Thyroid gland (tissue), 4 donors: ENCODE measurements around the gene PSMB11. TPM values are rescaled to one million over a fixed set of nuclear protein-coding genes. Genes with fewer than 3 reads are reported as not detected.

ENCODE experiments used
- DNase-seq, 2 donors: peaks; one replicate each; pipeline ENCODE4 v3.0.0-alpha.2; 2019
- H3K27ac ChIP-seq, 3 donors: fragments of 200-600 bp; sonication (generic); 1 replicate in 2 of 3; 2 replicates in 1 of 3; pipeline ENCODE4 v1.5.1; 2016 to 2019; ENCODE audit warnings: mild to moderate bottlenecking in 1 of 3, moderate library complexity in 1 of 3
- H3K27me3 ChIP-seq: fragments of 200-600 bp; sonication (generic); one replicate; pipeline ENCODE4 v1.5.1; 2019
- H3K36me3 ChIP-seq, 2 donors: fragments of 200-600 bp; sonication (generic); one replicate each; pipeline ENCODE4 v1.5.1; 2016 to 2019
- H3K4me1 ChIP-seq, 2 donors: fragments of 200-600 bp; sonication (generic); one replicate each; pipeline ENCODE4 v1.5.1; 2017 to 2019
- H3K4me3 ChIP-seq, 3 donors: fragments of 200-600 bp; sonication (generic); replicated peaks in 1 of 3; 1 replicate in 2 of 3; 2 replicates in 1 of 3; pipeline ENCODE4 v1.5.1; 2016; ENCODE audit warnings: mild to moderate bottlenecking in 1 of 3
- H3K9me3 ChIP-seq: fragments of 200-600 bp; sonication (generic); one replicate; pipeline ENCODE4 v1.5.1; 2017
- POLR2A ChIP-seq, 2 donors: fragments of 450-650 bp; IDR thresholded peaks; one replicate each; pipeline ENCODE4 v1.6.1; 2017; ENCODE audit warnings: antibody characterized with exemption in 2 of 2, mild to moderate bottlenecking in 2 of 2, moderate library complexity in 1 of 2
- WGBS, 2 donors: methylation state at CpG; one replicate each; pipeline ENCODE4 v1.1.5; 2017; 5-methylcytosine and 5-hydroxymethylcytosine counted together
- intact Hi-C: fragments of 100-400 bp; cut with DNase I; formaldehyde crosslinking; loops from one replicate; pipeline ENCODE4 v1.15.1; 2023
- total RNA-seq, 4 donors: library from RNA; depleted of rRNA; stranded (reverse); fragments of >200 nt; gene quantifications; one replicate each; pipeline ENCODE4 v1.2.3, GENCODE V29; 2016
- TF ChIP-seq, protein P1 (sequence below), 6 experiments: fragments of 200-600 bp in 3 of 6; fragments of 450-650 bp in 3 of 6; sonication (generic) in 3 of 6; IDR thresholded peaks; one replicate each; pipeline ENCODE4 v1.5.1; 2016 to 2019; ENCODE audit warnings: antibody characterized with exemption in 6 of 6, mild to moderate bottlenecking in 2 of 6, inconsistent platforms in 1 of 6, moderate library complexity in 1 of 6

The PSMB11 gene, protein sequence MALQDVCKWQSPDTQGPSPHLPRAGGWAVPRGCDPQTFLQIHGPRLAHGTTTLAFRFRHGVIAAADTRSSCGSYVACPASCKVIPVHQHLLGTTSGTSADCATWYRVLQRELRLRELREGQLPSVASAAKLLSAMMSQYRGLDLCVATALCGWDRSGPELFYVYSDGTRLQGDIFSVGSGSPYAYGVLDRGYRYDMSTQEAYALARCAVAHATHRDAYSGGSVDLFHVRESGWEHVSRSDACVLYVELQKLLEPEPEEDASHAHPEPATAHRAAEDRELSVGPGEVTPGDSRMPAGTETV
- not detected for total RNA-seq

DNA sequence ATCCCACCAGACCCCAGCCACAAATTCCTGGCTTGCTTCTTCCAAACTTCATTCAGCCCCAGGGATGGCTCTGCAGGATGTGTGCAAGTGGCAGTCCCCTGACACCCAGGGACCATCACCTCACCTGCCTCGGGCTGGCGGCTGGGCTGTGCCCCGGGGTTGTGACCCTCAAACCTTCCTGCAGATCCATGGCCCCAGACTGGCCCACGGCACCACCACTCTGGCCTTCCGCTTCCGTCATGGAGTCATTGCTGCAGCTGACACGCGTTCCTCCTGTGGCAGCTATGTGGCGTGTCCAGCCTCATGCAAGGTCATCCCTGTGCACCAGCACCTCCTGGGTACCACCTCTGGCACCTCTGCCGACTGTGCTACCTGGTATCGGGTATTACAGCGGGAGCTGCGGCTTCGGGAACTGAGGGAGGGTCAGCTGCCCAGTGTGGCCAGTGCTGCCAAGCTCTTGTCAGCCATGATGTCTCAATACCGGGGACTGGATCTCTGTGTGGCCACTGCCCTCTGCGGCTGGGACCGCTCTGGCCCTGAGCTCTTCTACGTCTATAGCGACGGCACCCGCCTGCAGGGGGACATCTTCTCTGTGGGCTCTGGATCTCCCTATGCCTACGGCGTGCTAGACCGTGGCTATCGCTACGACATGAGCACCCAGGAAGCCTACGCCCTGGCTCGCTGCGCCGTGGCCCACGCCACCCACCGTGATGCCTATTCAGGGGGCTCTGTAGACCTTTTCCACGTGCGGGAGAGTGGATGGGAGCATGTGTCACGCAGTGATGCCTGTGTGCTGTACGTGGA is at the start of gene PSMB11:
Gene PSMB11, plus strand, starts transcription at position 51 of the 804 bp plus-strand sequence. Its CDS starts 14 bp downstream, at position 65.
- no peaks in the 10 kb centered on the region for H3K27me3 ChIP-seq
- H3K4me3 ChIP-seq, result no peak within 1 kb of the TSS
- intact Hi-C loops, result no loop called here
- WGBS, 2 donors, result 96% methylated on average over 17 to 31 of the region's 36 CpGs
- H3K4me1 ChIP-seq, result no peaks in the 10 kb centered on the region
- no peak for DNase-seq
- no peaks in the 10 kb centered on the region for H3K36me3 ChIP-seq
- H3K27ac ChIP-seq, result no peak within 1 kb of the TSS
- H3K9me3 ChIP-seq, result no peaks in the 10 kb centered on the region
- no peak for TF ChIP-seq POLR2A (IDR thresholded peaks at IDR 0.05)
- TF ChIP-seq, protein P1, sequence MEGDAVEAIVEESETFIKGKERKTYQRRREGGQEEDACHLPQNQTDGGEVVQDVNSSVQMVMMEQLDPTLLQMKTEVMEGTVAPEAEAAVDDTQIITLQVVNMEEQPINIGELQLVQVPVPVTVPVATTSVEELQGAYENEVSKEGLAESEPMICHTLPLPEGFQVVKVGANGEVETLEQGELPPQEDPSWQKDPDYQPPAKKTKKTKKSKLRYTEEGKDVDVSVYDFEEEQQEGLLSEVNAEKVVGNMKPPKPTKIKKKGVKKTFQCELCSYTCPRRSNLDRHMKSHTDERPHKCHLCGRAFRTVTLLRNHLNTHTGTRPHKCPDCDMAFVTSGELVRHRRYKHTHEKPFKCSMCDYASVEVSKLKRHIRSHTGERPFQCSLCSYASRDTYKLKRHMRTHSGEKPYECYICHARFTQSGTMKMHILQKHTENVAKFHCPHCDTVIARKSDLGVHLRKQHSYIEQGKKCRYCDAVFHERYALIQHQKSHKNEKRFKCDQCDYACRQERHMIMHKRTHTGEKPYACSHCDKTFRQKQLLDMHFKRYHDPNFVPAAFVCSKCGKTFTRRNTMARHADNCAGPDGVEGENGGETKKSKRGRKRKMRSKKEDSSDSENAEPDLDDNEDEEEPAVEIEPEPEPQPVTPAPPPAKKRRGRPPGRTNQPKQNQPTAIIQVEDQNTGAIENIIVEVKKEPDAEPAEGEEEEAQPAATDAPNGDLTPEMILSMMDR (IDR thresholded peaks at IDR 0.05), result no peak

DNA sequence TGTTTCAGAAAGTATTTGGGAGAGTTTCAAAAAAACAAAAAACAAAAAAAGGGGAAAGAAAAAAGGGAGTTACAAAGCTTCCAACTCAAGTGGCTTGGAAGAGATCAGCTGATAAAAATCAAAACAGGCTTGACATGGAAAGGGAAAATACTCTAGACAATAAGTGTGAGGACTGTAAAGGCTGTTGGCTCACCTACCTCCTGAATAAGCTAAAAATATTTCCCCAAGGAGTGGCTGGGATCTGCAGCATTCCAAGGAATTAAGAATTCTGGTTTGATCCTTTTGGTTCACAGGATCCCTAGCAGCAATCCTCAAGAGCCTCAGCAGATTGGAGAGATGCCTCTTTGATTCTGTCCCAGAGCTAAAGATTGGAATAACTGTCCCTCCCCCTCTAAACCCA is 48.5 kb upstream of the PSMB11 start:
- no peaks in the 10 kb centered on the region for H3K36me3 ChIP-seq
- no peaks in the 10 kb centered on the region for H3K9me3 ChIP-seq
- intact Hi-C loops, result no loop called here
- no peak for DNase-seq
- peaks cover 21 to 28% of the 10 kb centered on the region in 2 donors for H3K4me1 ChIP-seq
- no peak overlapping the region for H3K4me3 ChIP-seq
- H3K27ac ChIP-seq, result peak overlapping the region; percentile 73 to 81 (median 76)
- no peaks in the 10 kb centered on the region for H3K27me3 ChIP-seq
- no peak for TF ChIP-seq POLR2A (IDR thresholded peaks at IDR 0.05)
- TF ChIP-seq, protein P1 (IDR thresholded peaks at IDR 0.05), result no peak

DNA sequence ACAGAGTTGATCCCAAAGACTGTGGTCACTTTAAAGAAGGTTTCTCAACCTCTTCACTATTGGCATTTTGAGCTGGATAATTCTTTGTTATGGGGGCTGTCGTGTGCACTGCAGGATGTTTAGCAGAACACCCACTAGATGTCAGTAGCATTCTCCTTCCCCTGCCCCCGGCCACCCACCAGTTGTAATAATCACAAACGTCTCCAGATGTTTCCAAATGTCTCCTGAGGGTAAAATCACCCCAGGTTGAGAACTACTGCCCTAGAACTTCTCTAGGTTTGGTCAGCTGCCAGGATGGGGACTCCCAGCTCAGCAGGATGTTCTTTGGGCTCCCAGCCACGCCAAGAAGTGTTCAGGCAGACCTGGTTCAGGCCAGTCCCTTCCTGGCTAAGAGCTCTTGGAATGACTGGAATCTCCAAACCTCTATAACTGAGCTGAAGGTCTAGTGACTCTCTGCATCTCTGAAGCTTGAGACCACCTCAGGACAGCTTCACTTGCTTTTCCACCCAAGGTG is 47.2 kb upstream of the PSMB11 start:
- DNase-seq, result peak; percentile 94 to 96
- no peak for TF ChIP-seq POLR2A (IDR thresholded peaks at IDR 0.05)
- TF ChIP-seq, protein P1 (IDR thresholded peaks at IDR 0.05), result peak in 5 of 6 experiments; percentile 8 to 37 (median 31)
- WGBS, 2 donors, result 3 to 11% methylated on average over 4 of the region's 4 CpGs
- Histone ChIP-seq H3K27me3 (no peaks in the 10 kb centered on the region), H3K4me1 (peaks cover 21 to 28% of the 10 kb centered on the region in 2 donors), H3K4me3 (no peak overlapping the region), H3K36me3 (no peaks in the 10 kb centered on the region), H3K27ac (peak overlapping the region; percentile 73 to 81 (median 76)), H3K9me3 (no peaks in the 10 kb centered on the region)
- intact Hi-C loops, result no loop called here

DNA sequence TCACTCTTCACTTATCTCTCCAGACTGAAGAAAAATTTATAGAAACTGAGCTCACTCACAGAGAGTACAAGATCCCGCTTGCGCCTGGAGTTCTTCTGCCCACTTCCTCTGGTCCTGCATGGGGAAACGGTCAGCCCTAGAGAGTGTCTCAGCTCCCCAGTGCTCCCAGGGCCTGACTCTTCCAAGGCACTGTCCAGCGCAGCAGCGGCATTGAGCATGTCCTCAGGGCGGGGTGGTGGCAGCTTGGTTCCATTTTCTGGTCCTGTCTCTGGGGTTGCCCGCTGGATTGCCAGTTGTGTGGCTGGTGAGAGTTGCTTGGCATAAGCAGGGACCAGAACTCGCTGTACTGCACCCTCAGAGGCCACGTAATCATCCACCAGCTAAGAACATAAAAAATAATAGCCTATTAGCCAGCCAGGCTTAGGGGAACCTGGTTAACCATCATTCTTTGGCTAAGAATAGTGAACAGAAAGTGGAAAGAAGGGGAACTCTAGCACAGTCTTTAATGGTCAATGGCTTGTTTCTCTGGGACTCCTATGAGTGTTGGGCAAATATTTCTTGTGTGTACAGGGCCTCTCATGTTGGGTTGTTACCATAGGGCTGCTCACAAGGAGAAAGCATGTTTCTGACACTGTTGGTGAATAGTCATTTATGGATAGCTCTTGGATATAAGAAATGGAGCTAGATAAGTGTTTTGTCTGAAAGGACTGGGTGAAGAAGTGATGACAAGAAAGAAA is 46.0 kb upstream of the PSMB11 start:
- WGBS, 2 donors, result 92 to 95% methylated on average over 9 of the region's 9 CpGs

More for the DNA sequence above, 46.0 kb upstream of the PSMB11 start:
- Histone ChIP-seq H3K4me1 (peaks cover 21 to 28% of the 10 kb centered on the region in 2 donors), H3K36me3 (no peaks in the 10 kb centered on the region), H3K27me3 (no peaks in the 10 kb centered on the region), H3K4me3 (no peak overlapping the region), H3K9me3 (no peaks in the 10 kb centered on the region), H3K27ac (peak overlapping the region in 1 of 3 donors; percentile 81)
- DNase-seq, result no peak
- TF ChIP-seq, protein P1 (IDR thresholded peaks at IDR 0.05), result no peak
- no peak for TF ChIP-seq POLR2A (IDR thresholded peaks at IDR 0.05)
- intact Hi-C loops, result no loop called here
